Stimulated activated CD8-positive, alpha-beta memory T cell treated with anti-CD3 and anti-CD28 coated beads, Interleukin-7, amount 100 ng/mL, for 1 hour (primary cell): ENCODE results near the gene SLC36A1.

Source experiments
- DNase-seq, 2 donors: peaks; one replicate each; pipeline ENCODE4 v3.0.0-alpha.2; 2020; ENCODE audit warnings: low read depth in 2 of 2

SLC36A1 gene

GRCh38 chr5:151451626-151452520 is 4.5 kb downstream of the SLC36A1 start:
- no peak for DNase-seq

GRCh38 chr5:151454166-151454565 is 6.8 kb downstream of the SLC36A1 start:
- DNase-seq = no peak

- no peak for DNase-seq
Observed at GRCh38 chr5:151454889-151455288, 7.5 kb downstream of the SLC36A1 start.

GRCh38 chr5:151456321-151456940 is 9.0 kb downstream of the SLC36A1 start:
- DNase-seq = no peak

GRCh38 chr5:151458314-151458713 is 10.9 kb downstream of the SLC36A1 start:
- DNase-seq = no peak

- no peak for DNase-seq
Observed at GRCh38 chr5:151459680-151460324, 12.4 kb downstream of the SLC36A1 start.

GRCh38 chr5:151461312-151461711 is 13.9 kb downstream of the SLC36A1 start:
- no peak for DNase-seq

GRCh38 chr5:151463137-151464029 is 16.0 kb downstream of the SLC36A1 start:
- DNase-seq = no peak

GRCh38 chr5:151464101-151464500 is 16.7 kb downstream of the SLC36A1 start:
- DNase-seq = no peak

- no peak for DNase-seq
Observed at GRCh38 chr5:151465476-151465875, 18.1 kb downstream of the SLC36A1 start.

- DNase-seq = no peak
Observed at GRCh38 chr5:151467576-151467975, 20.2 kb downstream of the SLC36A1 start.

GRCh38 chr5:151469386-151469785 is 22.0 kb downstream of the SLC36A1 start:
- DNase-seq = no peak

- DNase-seq = no peak
Observed at GRCh38 chr5:151469992-151470391, 22.6 kb downstream of the SLC36A1 start.

GRCh38 chr5:151470439-151470838 is 23.0 kb downstream of the SLC36A1 start:
- no peak for DNase-seq

GRCh38 chr5:151471276-151471675 is 23.9 kb downstream of the SLC36A1 start:
- no peak for DNase-seq

GRCh38 chr5:151474799-151475198 is 27.4 kb downstream of the SLC36A1 start:
- no peak for DNase-seq

GRCh38 chr5:151475388-151475787 is 28.0 kb downstream of the SLC36A1 start:
- DNase-seq = no peak

GRCh38 chr5:151476016-151476415 is 28.6 kb downstream of the SLC36A1 start:
- DNase-seq = no peak

GRCh38 chr5:151477101-151477500 is 29.7 kb downstream of the SLC36A1 start:
- DNase-seq = no peak

- DNase-seq = no peak
Observed at GRCh38 chr5:151480384-151481293, 33.2 kb downstream of the SLC36A1 start.

- no peak for DNase-seq
Observed at GRCh38 chr5:151483176-151483575, 35.8 kb downstream of the SLC36A1 start.
